ENCODE results near the gene RAPGEF2.

DNA sequence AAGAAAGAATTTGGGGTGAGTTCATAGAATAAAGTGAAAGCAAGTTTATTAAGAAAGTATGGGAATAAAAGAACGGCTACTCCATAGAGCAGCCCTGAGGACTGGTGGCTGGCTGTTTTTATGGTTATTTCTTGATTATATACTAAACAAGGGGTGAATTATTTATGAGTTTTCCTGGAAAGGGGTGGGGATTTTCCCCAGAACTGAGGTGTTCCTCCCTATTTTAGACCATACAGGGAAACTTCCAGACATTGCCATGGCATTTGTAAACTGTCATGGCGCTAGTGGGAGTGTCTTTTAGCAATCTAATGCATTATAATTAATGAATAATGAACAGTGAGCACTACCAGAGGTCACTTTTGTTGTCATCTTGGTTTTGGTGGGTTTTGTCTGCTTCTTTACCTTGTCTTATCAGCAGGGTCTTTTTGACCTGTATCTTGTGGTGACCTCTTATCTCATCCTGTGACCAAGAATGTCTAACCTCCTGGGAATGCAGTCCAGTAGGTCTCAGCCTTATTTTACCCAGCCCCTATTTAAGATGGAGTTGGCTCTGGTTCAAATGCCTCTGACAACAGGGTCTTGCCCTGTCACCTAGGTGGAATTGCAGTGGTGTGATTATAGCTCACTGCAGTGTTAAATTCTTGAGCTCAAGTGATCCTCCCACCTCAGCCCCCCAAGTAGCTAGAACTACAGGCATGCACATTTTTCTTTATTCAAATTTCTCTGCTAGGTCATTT lies 27.1 kb downstream of the RAPGEF2 start:
- TF ChIP-seq SUZ12 (IDR thresholded peaks at IDR 0.05; ENCODE audit: extremely low read depth, insufficient read depth, insufficient read length) (no peak), ZNF274 (IDR thresholded peaks at IDR 0.05; ENCODE audit: low read depth, low read length) (no peak)
